HG03378 (cell line): ENCODE data around the gene RAB28.

ENCODE experiments used
- ATAC-seq: cut with Tn5 transposase; IDR thresholded peaks from one replicate; pipeline ENCODE4 v1.9.1; 2021; ENCODE audit warnings: mild to moderate bottlenecking, moderate library complexity; ENCODE audit not compliant: unreplicated experiment

RAB28 gene

DNA sequence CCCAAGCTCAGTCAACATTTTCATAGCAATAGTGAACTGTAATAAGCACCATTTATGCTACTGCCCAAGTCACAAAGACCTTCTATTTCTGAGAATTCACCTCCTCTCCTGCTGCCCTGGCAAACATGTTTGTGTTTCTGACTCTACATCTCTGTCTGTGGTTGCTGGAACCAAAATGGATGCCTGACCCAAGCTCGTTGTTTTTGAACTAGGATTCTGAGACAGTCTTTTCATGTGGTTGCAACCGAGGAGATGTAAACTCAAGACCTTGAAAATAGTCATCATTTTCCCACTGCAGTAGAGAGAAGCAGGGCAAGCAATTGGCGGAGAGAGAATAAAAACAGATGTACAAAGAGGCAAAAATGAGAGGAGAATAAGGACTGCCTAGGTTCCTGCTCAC lies 160.2 kb downstream of the RAB28 start:
- no peak for ATAC-seq

DNA sequence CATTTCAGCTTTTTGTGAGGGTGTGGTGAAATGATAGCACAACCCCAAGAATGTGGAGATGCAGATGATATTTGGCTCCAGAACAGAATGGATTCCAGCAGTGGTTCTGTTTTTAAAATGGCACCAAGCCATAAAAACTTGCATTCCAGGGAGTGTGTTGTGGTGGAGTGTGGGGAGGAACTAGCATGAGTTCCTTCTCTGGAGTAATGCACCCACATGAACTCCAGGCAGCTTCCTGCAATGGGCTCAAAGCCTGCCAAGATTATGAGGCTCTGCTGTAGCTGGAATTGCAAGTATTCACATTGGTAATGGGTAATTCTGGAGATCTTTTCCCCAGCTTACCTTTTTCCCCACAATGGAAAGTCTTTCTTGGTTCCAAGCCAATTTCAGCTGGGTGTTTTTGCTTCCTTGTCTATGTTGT lies 161.4 kb downstream of the RAB28 start:
- no peak for ATAC-seq
